Neural cell (in vitro differentiated cells): Measurements from ENCODE around the gene VAV2.

Source experiments
- CTCF ChIP-seq: fragments of 450-650 bp; IDR thresholded peaks from 2 replicates; pipeline ENCODE4 v1.5.1; 2014; ENCODE audit warnings: antibody characterized with exemption, mild to moderate bottlenecking, moderate library complexity; ENCODE audit not compliant: poor library complexity, severe bottlenecking
- EP300 ChIP-seq: fragments of 450-650 bp; conservative IDR thresholded peaks from 2 replicates; pipeline ENCODE4 v1.6.1; 2014; ENCODE audit warnings: antibody characterized with exemption, mild to moderate bottlenecking, moderate library complexity; ENCODE audit not compliant: poor library complexity, severe bottlenecking
- EZH2 ChIP-seq: fragments of 200-600, 300-800 bp; shearing (Covaris generic), sonication (generic); IDR thresholded peaks from 2 replicates; pipeline ENCODE4 v1.6.1; 2014; ENCODE audit warnings: antibody characterized with exemption, low read length, borderline replicate concordance, mild to moderate bottlenecking; ENCODE audit not compliant: insufficient read depth, poor library complexity, severe bottlenecking
- MXI1 ChIP-seq: fragments of 450-650 bp; conservative IDR thresholded peaks from 2 replicates; pipeline ENCODE4 v1.6.1; 2014; ENCODE audit warnings: antibody characterized with exemption, mild to moderate bottlenecking; ENCODE audit not compliant: poor library complexity, severe bottlenecking
- POLR2AphosphoS5 ChIP-seq: IDR thresholded peaks from 2 replicates; pipeline ENCODE4 v1.6.1; 2012
- RAD21 ChIP-seq: fragments of 450-650 bp; conservative IDR thresholded peaks from 2 replicates; pipeline ENCODE4 v1.6.1; 2014; ENCODE audit warnings: antibody characterized with exemption, mild to moderate bottlenecking, moderate library complexity
- REST ChIP-seq: IDR thresholded peaks from 2 replicates; pipeline ENCODE4 v1.6.1; 2012; ENCODE audit warnings: borderline replicate concordance
- TAF1 ChIP-seq: IDR thresholded peaks from 2 replicates; pipeline ENCODE4 v1.6.1; 2012; ENCODE audit warnings: low read depth

- TF ChIP-seq REST (no peak), CTCF (no peak), EP300 (no peak), POLR2AphosphoS5 (no peak), MXI1 (no peak), TAF1 (no peak), RAD21 (no peak), EZH2 (no peak)
Observed at GRCh38 chr9:133856798-133857197, 135.3 kb downstream of the VAV2 start.
